IMR-90 (cell line): Measurements from ENCODE around the gene HLA-F. TPM values are rescaled to one million over a fixed set of nuclear protein-coding genes. Genes with fewer than 3 reads are reported as not detected.

Experiments used
- ATAC-seq: fragments of 200-7000 bp; cut with Tn5 transposase; 2 replicates; pipeline ENCODE4 v1.9.1; 2020; ENCODE audit warnings: low read depth, mild to moderate bottlenecking, moderate library complexity
- BruUV-seq: library from RNA; stranded (reverse); fragments of 400-500 nt; replicated peaks from 2 replicates; lab custom pipeline; 2021; lab: Mats Ljungman, UMichigan
- CTCF ChIA-PET: fragments of 300-600 bp; formaldehyde crosslinking; extraction: SDS; loops from one replicate; lab custom pipeline; 2021; ENCODE audit warnings: antibody characterized with exemption; lab: Yijun Ruan, JAX
- POLR2A ChIA-PET: fragments of 300-600 bp; sonication (Branson Sonifier 250); formaldehyde crosslinking; loops from one replicate; lab custom pipeline; 2022; ENCODE audit warnings: antibody characterized with exemption; ENCODE audit not compliant: unreplicated experiment; lab: Charles Lee
- DNase-seq: peaks from one replicate; pipeline ENCODE4 v3.0.0; 2013
- H2AFZ ChIP-seq: replicated peaks from 2 replicates; pipeline ENCODE3; 2013; ENCODE audit warnings: low read length, mild to moderate bottlenecking; ENCODE audit not compliant: poor library complexity
- H2AK5ac ChIP-seq: 2 replicates; pipeline ENCODE4 v1.6.1; 2013; ENCODE audit warnings: low read depth, low read length, inconsistent platforms
- H2AK9ac ChIP-seq: replicated peaks from 2 replicates; pipeline ENCODE3; 2013; ENCODE audit warnings: mild to moderate bottlenecking, low read depth, low read length, moderate library complexity; ENCODE audit not compliant: poor library complexity
- H2BK120ac ChIP-seq: 2 replicates; pipeline ENCODE4 v1.6.1; 2013; ENCODE audit warnings: low read depth, low read length, inconsistent platforms
- H2BK15ac ChIP-seq: 3 replicates; pipeline ENCODE4 v1.6.1; 2013; ENCODE audit warnings: low read depth, low read length, inconsistent platforms
- H2BK20ac ChIP-seq: 2 replicates; pipeline ENCODE4 v1.6.1; 2013; ENCODE audit warnings: low read depth, mild to moderate bottlenecking, inconsistent platforms, low read length, moderate library complexity
- H2BK5ac ChIP-seq: 2 replicates; pipeline ENCODE4 v1.6.1; 2013; ENCODE audit warnings: mild to moderate bottlenecking, low read depth, low read length, inconsistent platforms; ENCODE audit not compliant: poor library complexity, severe bottlenecking
- H3K14ac ChIP-seq: replicated peaks from 2 replicates; pipeline ENCODE4 v1.6.1; 2013; ENCODE audit warnings: low read depth, low read length, inconsistent platforms
- H3K18ac ChIP-seq: 2 replicates; pipeline ENCODE4 v1.6.1; 2013; ENCODE audit warnings: low read depth, low read length, control low read depth
- H3K23ac ChIP-seq: 2 replicates; pipeline ENCODE4 v1.6.1; 2013; ENCODE audit warnings: low read depth, low read length, inconsistent platforms
- H3K27ac ChIP-seq: 2 replicates; pipeline ENCODE4 v1.5.1; 2013; ENCODE audit warnings: mild to moderate bottlenecking, control low read depth, low read length; ENCODE audit not compliant: insufficient read depth
- H3K27me3 ChIP-seq: 2 replicates; pipeline ENCODE4 v1.6.1; 2013; ENCODE audit warnings: low read length; ENCODE audit not compliant: control insufficient read depth, insufficient read depth
- H3K36me3 ChIP-seq: 2 replicates; pipeline ENCODE4 v1.6.1; 2013; ENCODE audit warnings: low read length, mixed read lengths; ENCODE audit not compliant: control insufficient read depth, insufficient read depth
- H3K4ac ChIP-seq: 2 replicates; pipeline ENCODE4 v1.6.1; 2013; ENCODE audit warnings: low read depth, low read length, inconsistent platforms
- H3K4me1 ChIP-seq: 2 replicates; pipeline ENCODE4 v1.6.1; 2013; ENCODE audit warnings: low read length, mixed read lengths; ENCODE audit not compliant: control insufficient read depth, insufficient read depth
- H3K4me2 ChIP-seq: 2 replicates; pipeline ENCODE4 v1.6.1; 2013; ENCODE audit warnings: low read depth, mild to moderate bottlenecking, control low read depth, low read length, moderate library complexity
- H3K4me3 ChIP-seq: 2 replicates; pipeline ENCODE4 v1.5.1; 2013; ENCODE audit warnings: low read depth, mild to moderate bottlenecking, control low read depth, low read length, moderate library complexity; ENCODE audit not compliant: insufficient read depth
- H3K56ac ChIP-seq: 2 replicates; pipeline ENCODE4 v1.6.1; 2013; ENCODE audit warnings: low read length, inconsistent platforms; ENCODE audit not compliant: insufficient read depth; ENCODE audit errors: extremely low read depth
- H3K79me1 ChIP-seq, 2 experiments: 2 replicates each; pipeline ENCODE4 v1.6.1; 2013; ENCODE audit warnings: low read length in 2 of 2, inconsistent platforms in 1 of 2, low read depth in 1 of 2
- H3K9ac ChIP-seq: 2 replicates; pipeline ENCODE4 v1.6.1; 2013; ENCODE audit warnings: low read depth, low read length, control low read depth
- H3K9me1 ChIP-seq: 2 replicates; pipeline ENCODE4 v1.6.1; 2013; ENCODE audit warnings: low read length, inconsistent platforms; ENCODE audit not compliant: insufficient read depth
- H3K9me3 ChIP-seq: 2 replicates; pipeline ENCODE4 v1.6.1; 2013; ENCODE audit warnings: low read length; ENCODE audit not compliant: control insufficient read depth, insufficient read depth
- H4K20me1 ChIP-seq: 2 replicates; pipeline ENCODE4 v1.6.1; 2013; ENCODE audit warnings: low read length, inconsistent platforms; ENCODE audit not compliant: insufficient read depth
- H4K5ac ChIP-seq: 2 replicates; pipeline ENCODE4 v1.6.1; 2013; ENCODE audit warnings: mild to moderate bottlenecking, low read depth, low read length, control low read depth
- H4K8ac ChIP-seq, 2 experiments: 2 replicates each; pipeline ENCODE4 v1.6.1; 2013; ENCODE audit warnings: low read depth in 2 of 2, low read length in 2 of 2, control low read depth in 1 of 2, inconsistent platforms in 1 of 2
- H4K91ac ChIP-seq: 2 replicates; pipeline ENCODE4 v1.6.1; 2013; ENCODE audit warnings: low read depth, low read length, inconsistent platforms; ENCODE audit not compliant: insufficient read depth
- MAFK ChIP-seq: IDR thresholded peaks from 2 replicates; pipeline ENCODE4 v1.6.1; 2012; ENCODE audit warnings: low read depth, low read length, improper control_type of control experiment
- NFE2L2 ChIP-seq: fragments of 150-350 bp; IDR thresholded peaks from 2 replicates; pipeline ENCODE4 v1.6.1; 2016; ENCODE audit warnings: low read depth, mild to moderate bottlenecking, low read length
- POLR2A ChIP-seq: IDR thresholded peaks from 2 replicates; pipeline ENCODE4 v1.6.1; 2012; ENCODE audit warnings: mild to moderate bottlenecking, low read depth, low read length
- RCOR1 ChIP-seq: IDR thresholded peaks from 2 replicates; pipeline ENCODE4 v1.6.1; 2012; ENCODE audit warnings: mild to moderate bottlenecking, low read length, improper control_type of control experiment; ENCODE audit not compliant: insufficient replicate concordance
- WGBS, 2 experiments: methylation state at CpG; one replicate each; pipeline versions ENCODE4 v1.1.5 to v1.1.7; 2013; ENCODE audit warnings: missing lambda C conversion rate in 2 of 2; ENCODE audit not compliant: insufficient read length in 1 of 2; ENCODE audit errors: extremely low coverage in 2 of 2; 5-methylcytosine and 5-hydroxymethylcytosine counted together
- dilution Hi-C: fragments of 300-500 bp; cut with HindIII; formaldehyde crosslinking; loops from one replicate; pipeline ENCODE4 v1.14.3; 2018; ENCODE audit warnings: low sequenced_read_pairs; ENCODE audit not compliant: unreplicated experiment
- in situ Hi-C: fragments of 300-500 bp; cut with MboI; formaldehyde crosslinking; loops from 3 replicates; pipeline ENCODE4 v1.14.3; 2019; ENCODE audit warnings: low sequenced_read_pairs, inconsistent platforms, mixed read lengths
- intact Hi-C: fragments of 100-400 bp; cut with micrococcal nuclease; formaldehyde crosslinking; loops from 2 replicates; pipeline ENCODE4 v1.10.0; 2022
- polyA plus RNA-seq, 3 experiments: library from polyadenylated mRNA; depleted of rRNA; stranded (reverse); fragments of >200 nt; gene quantifications; 2 replicates each; pipeline ENCODE4 v1.2.3, GENCODE V29; 2012; ENCODE audit warnings: low replicate concordance in 1 of 3
- total RNA-seq: library from RNA; depleted of rRNA; stranded (reverse); fragments of >200 nt; gene quantifications from 2 replicates; pipeline ENCODE4 v1.2.3, GENCODE V29; 2012

Gene HLA-F
- total and polyA plus RNA-seq, 2 of the 4 experiments (the other 2 are of a cell fraction), result not detected

GRCh38 chr6:29762051-29762450 is 38.8 kb downstream of the HLA-F start:
- dilution Hi-C loops, result no loop called here
- H2AK9ac ChIP-seq, result no peak overlapping the region
- H3K9ac ChIP-seq, result no peak overlapping the region
- no peak overlapping the region for H3K4me3 ChIP-seq
- no peak overlapping the region for H2BK5ac ChIP-seq
- ATAC-seq, result no peak
- no CpG with 5 or more reads among the region's 4 CpGs for WGBS, 2 experiments
- no peak overlapping the region for H3K18ac ChIP-seq
- in situ Hi-C loops, result no loop called here
- no peaks in the 10 kb centered on the region for H4K20me1 ChIP-seq
- H3K27ac ChIP-seq, result no peak overlapping the region
- no peak overlapping the region for H4K8ac ChIP-seq
- no peak overlapping the region for H3K4ac ChIP-seq
- no peaks in the 10 kb centered on the region for H3K4me1 ChIP-seq
- H3K79me1 ChIP-seq, result no peaks in the 10 kb centered on the region
- no peak overlapping the region for H2AFZ ChIP-seq
- DNase-seq, result no peak
- no peaks in the 10 kb centered on the region for H3K36me3 ChIP-seq
- no peak overlapping the region for H2AK5ac ChIP-seq
- H2BK120ac ChIP-seq, result no peak overlapping the region
- H2BK15ac ChIP-seq, result no peak overlapping the region
- intact Hi-C loops, result no loop called here
- H3K9me3 ChIP-seq, result no peaks in the 10 kb centered on the region
- no peak overlapping the region for H3K4me2 ChIP-seq
- no peaks in the 10 kb centered on the region for H3K9me1 ChIP-seq
- peaks cover 11% of the 10 kb centered on the region for H3K27me3 ChIP-seq
- no peak overlapping the region for H4K91ac ChIP-seq
- CTCF ChIA-PET, result interaction anchor here (0.7 kb wide), 1 partner anchor 9 kb away, joined by 4 read pairs; no protein-coding TSS in a partner anchor
- no peak overlapping the region for H3K23ac ChIP-seq
- H2BK20ac ChIP-seq, result no peak overlapping the region
- no TSS peak for BruUV-seq
- no peak overlapping the region for H3K56ac ChIP-seq
- H3K14ac ChIP-seq, result no peak overlapping the region
- H4K5ac ChIP-seq, result no peak overlapping the region
- POLR2A ChIA-PET, result no interaction called here
- no peak for TF ChIP-seq POLR2A
- no peak for TF ChIP-seq RCOR1
- no peak for TF ChIP-seq NFE2L2
- TF ChIP-seq MAFK, result no peak
